ENCODE results near the gene ZNF467. TPM values are rescaled to one million over a fixed set of nuclear protein-coding genes. Genes with fewer than 3 reads are reported as not detected.

ZNF467 gene
- total RNA-seq, 1 experiment from 2014 or later = not detected

GRCh38 chr7:149772241-149772955 lies 990 bp downstream of the ZNF467 start:
- no peak for DNase-seq (ENCODE audit: low read depth)

- DNase-seq (ENCODE audit: low read depth) = peak; percentile 77
Observed at GRCh38 chr7:149771720-149772240, 1.6 kb downstream of the ZNF467 start.

- no peak for DNase-seq (ENCODE audit: low read depth)
Observed at GRCh38 chr7:149770728-149771636, 2.4 kb downstream of the ZNF467 start.

GRCh38 chr7:149769915-149770314 lies 3.5 kb downstream of the ZNF467 start:
- DNase-seq (ENCODE audit: low read depth) = no peak

GRCh38 chr7:149768931-149769330 lies 4.5 kb downstream of the ZNF467 start:
- DNase-seq (ENCODE audit: low read depth) = no peak

GRCh38 chr7:149767068-149767467 lies 6.3 kb downstream of the ZNF467 start:
- no peak for DNase-seq (ENCODE audit: low read depth)

GRCh38 chr7:149766135-149766675 lies 7.2 kb downstream of the ZNF467 start:
- DNase-seq (ENCODE audit: low read depth) = no peak

GRCh38 chr7:149765399-149766121 lies 7.8 kb downstream of the ZNF467 start:
- no peak for DNase-seq (ENCODE audit: low read depth)

GRCh38 chr7:149764481-149765398 lies 8.6 kb downstream of the ZNF467 start:
- no peak for DNase-seq (ENCODE audit: low read depth)

- no peak for DNase-seq (ENCODE audit: low read depth)
Observed at GRCh38 chr7:149763563-149764240, 9.7 kb downstream of the ZNF467 start.

- no peak for DNase-seq (ENCODE audit: low read depth)
Observed at GRCh38 chr7:149762610-149763009, 10.8 kb downstream of the ZNF467 start.

- no peak for DNase-seq (ENCODE audit: low read depth)
Observed at GRCh38 chr7:149762089-149762488, 11.3 kb downstream of the ZNF467 start.

GRCh38 chr7:149761307-149761706 lies 12.1 kb downstream of the ZNF467 start:
- DNase-seq (ENCODE audit: low read depth) = no peak

- DNase-seq (ENCODE audit: low read depth) = no peak
Observed at GRCh38 chr7:149760538-149760937, 12.8 kb downstream of the ZNF467 start.

- DNase-seq (ENCODE audit: low read depth) = no peak
Observed at GRCh38 chr7:149759093-149759860, 14.1 kb downstream of the ZNF467 start.

GRCh38 chr7:149753375-149754233 lies 19.8 kb downstream of the ZNF467 start:
- DNase-seq (ENCODE audit: low read depth) = no peak

GRCh38 chr7:149752646-149753045 lies 20.7 kb downstream of the ZNF467 start:
- no peak for DNase-seq (ENCODE audit: low read depth)

Measured in LHCN-M2 (cell line).